HepG2 (cell line): ENCODE results near the gene HNF1B. TPM values are rescaled to one million over a fixed set of nuclear protein-coding genes. Genes with fewer than 3 reads are reported as not detected.

Experiments used
- AKNA ChIP-seq: sonication (generic); formaldehyde crosslinking; IDR thresholded peaks from 2 replicates; pipeline ENCODE4 v1.4.0; 2020; ENCODE audit warnings: missing genetic modification reagents, borderline replicate concordance
- ARNT2 ChIP-seq: sonication (generic); formaldehyde crosslinking; IDR thresholded peaks from 2 replicates; pipeline ENCODE4 v1.8.0; 2022; ENCODE audit warnings: mild to moderate bottlenecking, low read depth, missing genetic modification reagents, moderate library complexity
- FOXP1 ChIP-seq, 2 experiments: fragments of 450-650 bp in 1 of 2; IDR thresholded peaks; 2 replicates each; pipeline ENCODE4 v1.6.1; 2017 to 2018; ENCODE audit warnings: antibody characterized with exemption in 1 of 2
- KDM2A ChIP-seq: sonication (generic); formaldehyde crosslinking; IDR thresholded peaks from 2 replicates; pipeline ENCODE4 v1.4.0; 2020; ENCODE audit warnings: low read depth, missing genetic modification reagents, borderline replicate concordance
- KLF9 ChIP-seq: IDR thresholded peaks from 2 replicates; pipeline ENCODE4 v1.6.1; 2016; ENCODE audit warnings: low read depth
- MIER3 ChIP-seq: IDR thresholded peaks from 2 replicates; pipeline ENCODE4 v1.6.1; 2016; ENCODE audit warnings: missing compliant biosample characterization, borderline replicate concordance
- MYPOP ChIP-seq: sonication (generic); formaldehyde crosslinking; IDR thresholded peaks from 2 replicates; pipeline ENCODE4 v1.8.1; 2023; ENCODE audit warnings: mild to moderate bottlenecking, moderate library complexity, missing genetic modification reagents
- NFE2L2 ChIP-seq: fragments of 150-350 bp; IDR thresholded peaks from 2 replicates; pipeline ENCODE4 v1.6.1; 2014; ENCODE audit warnings: low read length
- PAF1 ChIP-seq: IDR thresholded peaks from 2 replicates; pipeline ENCODE4 v1.6.1; 2016; ENCODE audit warnings: missing genetic modification reagents, missing compliant biosample characterization
- PLSCR1 ChIP-seq: sonication (generic); formaldehyde crosslinking; IDR thresholded peaks from 2 replicates; pipeline ENCODE4 v1.5.0; 2020; ENCODE audit warnings: missing genetic modification reagents, mild to moderate bottlenecking, borderline replicate concordance
- SMC3 ChIP-seq: IDR thresholded peaks from 2 replicates; pipeline ENCODE4 v1.6.1; 2011; ENCODE audit warnings: low read length, improper control_type of control experiment
- SP5 ChIP-seq: IDR thresholded peaks from 2 replicates; pipeline ENCODE4 v1.6.1; 2016; ENCODE audit warnings: low read depth, borderline replicate concordance
- THAP11 ChIP-seq: IDR thresholded peaks from 2 replicates; pipeline ENCODE4 v1.6.1; 2016; ENCODE audit warnings: missing biosample characterization, missing genetic modification reagents
- ZBTB7A ChIP-seq: sonication (generic); formaldehyde crosslinking; IDR thresholded peaks from 2 replicates; pipeline ENCODE4 v1.8.0; 2022; ENCODE audit warnings: mild to moderate bottlenecking, missing genetic modification reagents
- polyA plus RNA-seq, 8 experiments: library from polyadenylated mRNA; depleted of rRNA in 3 of 8; stranded (reverse) in 7 of 8; unstranded in 1 of 8; fragments of >200 nt; fragmentation: Illumina TruSeq in 4 of 8; extraction: Trizol in 4 of 8; gene quantifications; 2 replicates each; pipeline versions ENCODE4 v1.2.1 to v1.2.3, GENCODE V29; 2011 to 2016; ENCODE audit warnings: low read depth in 4 of 8, missing spikeins in 1 of 8, mixed read lengths in 1 of 8; ENCODE audit not compliant: insufficient read depth in 1 of 8
- total RNA-seq, 5 experiments: library from RNA; depleted of rRNA; stranded (reverse); fragments of >200 nt; fragmentation: Illumina TruSeq; extraction: Trizol; gene quantifications; 2 replicates each; pipeline ENCODE4 v1.2.3, GENCODE V29; 2016; ENCODE audit warnings: low read depth in 1 of 5
- TF ChIP-seq, protein P1 (sequence below): sonication (generic); formaldehyde crosslinking; IDR thresholded peaks from 2 replicates; pipeline ENCODE4 v1.4.0; 2020; ENCODE audit warnings: mild to moderate bottlenecking, missing genetic modification reagents
- TF ChIP-seq, protein P2 (sequence below): sonication (generic); formaldehyde crosslinking; IDR thresholded peaks from 2 replicates; pipeline ENCODE4 v1.5.0; 2020; ENCODE audit warnings: mild to moderate bottlenecking, missing genetic modification reagents, moderate library complexity
- TF ChIP-seq, protein P3 (sequence below): sonication (generic); formaldehyde crosslinking; IDR thresholded peaks from 2 replicates; pipeline ENCODE4 v1.4.0; 2020; ENCODE audit warnings: mild to moderate bottlenecking, missing genetic modification reagents

The HNF1B gene
- total and polyA plus RNA-seq, 2 of the 13 experiments (the other 11 are each of a cell fraction or from before 2014, with no cell fraction given) = 1.9 to 5.3 TPM

- 0 out of 2 replicates have a peak, but pooled peaks have one; percentile 21 for TF ChIP-seq ZBTB7A (CRISPR knock-in tag)
- no peak for TF ChIP-seq SP5
- no peak for TF ChIP-seq PLSCR1
- TF ChIP-seq NFE2L2 = no peak
- no peak for TF ChIP-seq FOXP1 (IDR thresholded peaks at IDR 0.05)
- no peak for TF ChIP-seq FOXP1 (CRISPR knock-in tag; IDR thresholded peaks at IDR 0.05)
- no peak for TF ChIP-seq THAP11 (CRISPR knock-in tag)
- peak; percentile 98 for TF ChIP-seq SMC3
- TF ChIP-seq MYPOP = peak; percentile 41; the same call in 1 of the 2 replicates
- no peak for TF ChIP-seq KLF9
- TF ChIP-seq, protein P1, sequence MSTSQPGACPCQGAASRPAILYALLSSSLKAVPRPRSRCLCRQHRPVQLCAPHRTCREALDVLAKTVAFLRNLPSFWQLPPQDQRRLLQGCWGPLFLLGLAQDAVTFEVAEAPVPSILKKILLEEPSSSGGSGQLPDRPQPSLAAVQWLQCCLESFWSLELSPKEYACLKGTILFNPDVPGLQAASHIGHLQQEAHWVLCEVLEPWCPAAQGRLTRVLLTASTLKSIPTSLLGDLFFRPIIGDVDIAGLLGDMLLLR (CRISPR knock-in tag) = no peak
- TF ChIP-seq KDM2A (CRISPR knock-in tag) = peak; percentile 77; the same call in 1 of the 2 replicates
- TF ChIP-seq PAF1 (CRISPR knock-in tag) = no peak
- no peak for TF ChIP-seq AKNA (CRISPR knock-in tag)
- TF ChIP-seq ARNT2 = no peak
- TF ChIP-seq MIER3 = no peak
- TF ChIP-seq, protein P2, sequence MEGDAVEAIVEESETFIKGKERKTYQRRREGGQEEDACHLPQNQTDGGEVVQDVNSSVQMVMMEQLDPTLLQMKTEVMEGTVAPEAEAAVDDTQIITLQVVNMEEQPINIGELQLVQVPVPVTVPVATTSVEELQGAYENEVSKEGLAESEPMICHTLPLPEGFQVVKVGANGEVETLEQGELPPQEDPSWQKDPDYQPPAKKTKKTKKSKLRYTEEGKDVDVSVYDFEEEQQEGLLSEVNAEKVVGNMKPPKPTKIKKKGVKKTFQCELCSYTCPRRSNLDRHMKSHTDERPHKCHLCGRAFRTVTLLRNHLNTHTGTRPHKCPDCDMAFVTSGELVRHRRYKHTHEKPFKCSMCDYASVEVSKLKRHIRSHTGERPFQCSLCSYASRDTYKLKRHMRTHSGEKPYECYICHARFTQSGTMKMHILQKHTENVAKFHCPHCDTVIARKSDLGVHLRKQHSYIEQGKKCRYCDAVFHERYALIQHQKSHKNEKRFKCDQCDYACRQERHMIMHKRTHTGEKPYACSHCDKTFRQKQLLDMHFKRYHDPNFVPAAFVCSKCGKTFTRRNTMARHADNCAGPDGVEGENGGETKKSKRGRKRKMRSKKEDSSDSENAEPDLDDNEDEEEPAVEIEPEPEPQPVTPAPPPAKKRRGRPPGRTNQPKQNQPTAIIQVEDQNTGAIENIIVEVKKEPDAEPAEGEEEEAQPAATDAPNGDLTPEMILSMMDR (CRISPR knock-in tag) = peak; percentile 95
- TF ChIP-seq, protein P3, sequence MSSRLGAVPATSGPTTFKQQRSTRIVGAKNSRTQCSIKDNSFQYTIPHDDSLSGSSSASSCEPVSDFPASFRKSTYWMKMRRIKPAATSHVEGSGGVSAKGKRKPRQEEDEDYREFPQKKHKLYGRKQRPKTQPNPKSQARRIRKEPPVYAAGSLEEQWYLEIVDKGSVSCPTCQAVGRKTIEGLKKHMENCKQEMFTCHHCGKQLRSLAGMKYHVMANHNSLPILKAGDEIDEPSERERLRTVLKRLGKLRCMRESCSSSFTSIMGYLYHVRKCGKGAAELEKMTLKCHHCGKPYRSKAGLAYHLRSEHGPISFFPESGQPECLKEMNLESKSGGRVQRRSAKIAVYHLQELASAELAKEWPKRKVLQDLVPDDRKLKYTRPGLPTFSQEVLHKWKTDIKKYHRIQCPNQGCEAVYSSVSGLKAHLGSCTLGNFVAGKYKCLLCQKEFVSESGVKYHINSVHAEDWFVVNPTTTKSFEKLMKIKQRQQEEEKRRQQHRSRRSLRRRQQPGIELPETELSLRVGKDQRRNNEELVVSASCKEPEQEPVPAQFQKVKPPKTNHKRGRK (CRISPR knock-in tag) = no peak
Measured at GRCh38 chr17:37770631-37771518, 26.0 kb upstream of the HNF1B start (continued).
